GM12872 (cell line): ENCODE results near the gene TIMM9.

Experiments used
- CTCF ChIP-seq: IDR thresholded peaks from 3 replicates; pipeline ENCODE4 v1.5.1; 2011; ENCODE audit warnings: low read depth, mild to moderate bottlenecking, low read length, moderate library complexity; ENCODE audit not compliant: insufficient read depth

TIMM9 gene

GRCh38 chr14:58427281-58428117, at the start of gene TIMM9, which contains the start of gene KIAA0586:
TIMM9 (minus strand) TSS chr14:58427531; CDS start chr14:58411945, 15,586 bp downstream.
KIAA0586 (plus strand) TSS chr14:58427719; CDS start chr14:58428265, 546 bp downstream.
- no peak for TF ChIP-seq CTCF

DNA sequence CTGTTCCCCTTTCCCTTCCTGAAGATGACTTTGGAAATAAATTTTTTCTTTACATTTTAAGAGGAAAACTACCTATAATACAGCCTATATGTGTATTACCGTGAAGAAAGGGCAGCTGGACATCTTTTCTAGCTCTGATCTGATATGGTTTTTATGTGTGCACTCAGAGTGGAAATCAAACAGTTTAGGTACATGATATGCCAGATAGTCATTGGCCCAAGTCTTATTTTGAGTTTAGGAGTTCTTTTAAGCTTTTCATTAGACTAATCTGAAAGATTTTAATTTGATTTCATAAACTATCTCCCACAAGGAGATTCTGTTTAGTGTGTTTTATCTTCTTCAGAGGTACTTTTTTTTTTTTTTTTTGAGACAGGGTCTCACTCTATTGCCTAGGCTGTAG, 49.0 kb upstream of the TIMM9 start:
- TF ChIP-seq CTCF = no peak

GRCh38 chr14:58469309-58469708, 42.0 kb upstream of the TIMM9 start:
- TF ChIP-seq CTCF = no peak

DNA sequence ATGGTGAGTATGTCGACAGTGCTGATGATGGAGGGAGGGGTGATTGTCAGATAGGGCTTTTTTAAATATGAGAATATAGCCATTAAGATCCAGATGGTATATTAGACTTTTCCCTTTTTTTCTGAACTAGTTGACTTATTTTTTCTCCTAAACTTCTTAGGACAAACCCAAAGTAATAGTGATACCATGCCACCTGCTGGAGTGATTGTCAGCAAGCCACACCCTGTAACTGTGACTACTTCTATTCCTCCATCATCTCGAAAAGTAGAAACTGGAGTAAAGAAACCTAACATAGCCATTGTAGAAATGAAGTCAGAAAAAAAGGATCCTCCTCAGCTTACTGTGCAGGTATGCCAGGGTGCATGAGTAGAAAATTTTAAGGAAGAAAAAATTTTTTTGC, 40.2 kb upstream of the TIMM9 start:
- no peak for TF ChIP-seq CTCF

GRCh38 chr14:58466459-58466858, 39.1 kb upstream of the TIMM9 start:
- TF ChIP-seq CTCF = no peak

DNA sequence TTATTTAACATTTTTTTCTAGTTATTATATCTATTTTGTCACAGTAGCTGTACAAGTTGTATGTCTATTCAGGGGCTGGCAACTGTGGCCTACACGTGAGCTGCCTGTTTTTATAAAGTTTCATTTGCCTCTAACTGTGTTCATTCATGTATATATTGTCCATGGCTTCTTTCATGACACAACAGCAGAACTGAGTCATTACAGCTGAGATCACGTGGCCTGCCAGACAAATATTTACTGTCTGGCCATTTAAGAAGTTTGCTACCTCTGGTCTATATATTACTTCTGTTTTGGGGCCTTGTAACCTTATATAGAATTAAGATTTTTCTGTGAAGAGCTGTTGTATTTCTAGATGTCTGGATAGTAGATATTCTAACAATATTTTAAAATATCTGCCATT, 38.1 kb upstream of the TIMM9 start:
- no peak for TF ChIP-seq CTCF

GRCh38 chr14:58464652-58465051, 37.3 kb upstream of the TIMM9 start:
- no peak for TF ChIP-seq CTCF
